Measurements from ENCODE around the gene CARS1.

CARS1 gene

GRCh38 chr11:3014943-3015342, 42.3 kb downstream of the CARS1 start:
- Histone ChIP-seq H3K36me3 (ENCODE audit: control insufficient read depth in 1 of 2, insufficient read depth in 2 of 2, low read depth in 1 of 2, low read length in 2 of 2) (peaks cover 84 to 92% of the 10 kb centered on the region in 2 experiments), H2BK120ac (ENCODE audit: low read depth, low read length) (no peak overlapping the region), H2BK15ac (ENCODE audit: low read depth, poor library complexity, severe bottlenecking) (no peak overlapping the region), H2AK5ac (ENCODE audit: low read length, severe bottlenecking) (no peak overlapping the region), H2AFZ (ENCODE audit: low read depth, low read length) (no peak overlapping the region), H4K8ac (ENCODE audit: low read length) (no peak overlapping the region), H4K91ac (ENCODE audit: low read length) (no peak overlapping the region), H3K9me3 (ENCODE audit: control insufficient read depth, low read length) (no peaks in the 10 kb centered on the region), H3K4me3 (ENCODE audit: insufficient read depth in 1 of 2, low read depth in 1 of 2, low read length in 2 of 2) (no peak overlapping the region), H2BK12ac (ENCODE audit: low read length in 2 of 2) (no peak overlapping the region), H3K79me1 (replicated peaks; ENCODE audit: low read length, poor library complexity, severe bottlenecking) (peaks cover 11% of the 10 kb centered on the region), H3K23ac (ENCODE audit: low read length in 2 of 2) (no peak overlapping the region), H3K27me3 (ENCODE audit: control insufficient read depth in 1 of 2, insufficient read depth in 1 of 2, low read length in 2 of 2) (no peaks in the 10 kb centered on the region), H3K14ac (ENCODE audit: low read length in 2 of 2) (no peak overlapping the region), H3K4ac (ENCODE audit: low read depth in 1 of 2, low read length in 2 of 2) (no peak overlapping the region), H3K18ac (ENCODE audit: low read depth in 1 of 2, low read length in 2 of 2) (no peak overlapping the region), H3K9ac (ENCODE audit: low read length) (no peak overlapping the region), H3K27ac (ENCODE audit: low read length, poor library complexity, severe bottlenecking) (no peak overlapping the region), H3K4me2 (ENCODE audit: low read length, poor library complexity, severe bottlenecking) (no peak overlapping the region), H2BK5ac (ENCODE audit: low read depth, low read length, poor library complexity, severe bottlenecking) (no peak overlapping the region), H3K4me1 (ENCODE audit: control insufficient read depth, insufficient read depth, low read depth, low read length) (peaks cover 16% of the 10 kb centered on the region)
- no peak for DNase-seq
- WGBS, result 99% methylated on average over 4 of the region's 4 CpGs

GRCh38 chr11:3014057-3014938, 42.9 kb downstream of the CARS1 start:
- no peak overlapping the region for H3K23ac ChIP-seq (ENCODE audit: low read length in 2 of 2)
- no peak overlapping the region for H3K27ac ChIP-seq (ENCODE audit: low read length, poor library complexity, severe bottlenecking)
- H2BK5ac ChIP-seq (ENCODE audit: low read depth, low read length, poor library complexity, severe bottlenecking), result no peak overlapping the region
- H3K4me1 ChIP-seq (ENCODE audit: control insufficient read depth, insufficient read depth, low read depth, low read length), result peaks cover 16% of the 10 kb centered on the region
- H3K79me1 ChIP-seq (replicated peaks; ENCODE audit: low read length, poor library complexity, severe bottlenecking), result peaks cover 7% of the 10 kb centered on the region
- H3K9me3 ChIP-seq (ENCODE audit: control insufficient read depth, low read length), result no peaks in the 10 kb centered on the region
- H2AK5ac ChIP-seq (ENCODE audit: low read length, severe bottlenecking), result no peak overlapping the region
- H4K91ac ChIP-seq (ENCODE audit: low read length), result no peak overlapping the region
- WGBS, result 97% methylated on average over 15 of the region's 16 CpGs
- H2BK15ac ChIP-seq (ENCODE audit: low read depth, poor library complexity, severe bottlenecking), result no peak overlapping the region
- no peak overlapping the region for H4K8ac ChIP-seq (ENCODE audit: low read length)
- H3K14ac ChIP-seq (ENCODE audit: low read length in 2 of 2), result no peak overlapping the region
- no peak overlapping the region for H2BK12ac ChIP-seq (ENCODE audit: low read length in 2 of 2)
- H3K27me3 ChIP-seq (ENCODE audit: control insufficient read depth in 1 of 2, insufficient read depth in 1 of 2, low read length in 2 of 2), result no peaks in the 10 kb centered on the region
- no peak overlapping the region for H3K18ac ChIP-seq (ENCODE audit: low read depth in 1 of 2, low read length in 2 of 2)
- DNase-seq, result no peak
- no peak overlapping the region for H3K4me2 ChIP-seq (ENCODE audit: low read length, poor library complexity, severe bottlenecking)
- H3K4me3 ChIP-seq (ENCODE audit: insufficient read depth in 1 of 2, low read depth in 1 of 2, low read length in 2 of 2), result no peak overlapping the region
- no peak overlapping the region for H2AFZ ChIP-seq (ENCODE audit: low read depth, low read length)
- H3K9ac ChIP-seq (ENCODE audit: low read length), result no peak overlapping the region
- H3K4ac ChIP-seq (ENCODE audit: low read depth in 1 of 2, low read length in 2 of 2), result no peak overlapping the region
- H3K36me3 ChIP-seq (ENCODE audit: control insufficient read depth in 1 of 2, insufficient read depth in 2 of 2, low read depth in 1 of 2, low read length in 2 of 2), result peaks cover 84 to 92% of the 10 kb centered on the region in 2 experiments
- no peak overlapping the region for H2BK120ac ChIP-seq (ENCODE audit: low read depth, low read length)

GRCh38 chr11:3011891-3012885, 45.0 kb downstream of the CARS1 start:
- H2AFZ ChIP-seq (ENCODE audit: low read depth, low read length), result no peak overlapping the region
- H3K4me2 ChIP-seq (ENCODE audit: low read length, poor library complexity, severe bottlenecking), result no peak overlapping the region
- peaks cover 9% of the 10 kb centered on the region for H3K79me1 ChIP-seq (replicated peaks; ENCODE audit: low read length, poor library complexity, severe bottlenecking)
- H3K23ac ChIP-seq (ENCODE audit: low read length in 2 of 2), result no peak overlapping the region
- H4K8ac ChIP-seq (ENCODE audit: low read length), result no peak overlapping the region
- 96% methylated on average over 31 of the region's 31 CpGs for WGBS
- no peak overlapping the region for H2BK5ac ChIP-seq (ENCODE audit: low read depth, low read length, poor library complexity, severe bottlenecking)
- no peak overlapping the region for H3K27ac ChIP-seq (ENCODE audit: low read length, poor library complexity, severe bottlenecking)
- no peak overlapping the region for H2BK120ac ChIP-seq (ENCODE audit: low read depth, low read length)
- no peak overlapping the region for H2BK12ac ChIP-seq (ENCODE audit: low read length in 2 of 2)
- no peaks in the 10 kb centered on the region for H3K9me3 ChIP-seq (ENCODE audit: control insufficient read depth, low read length)
- no peak overlapping the region for H3K4ac ChIP-seq (ENCODE audit: low read depth in 1 of 2, low read length in 2 of 2)
- H3K9ac ChIP-seq (ENCODE audit: low read length), result no peak overlapping the region
- no peak overlapping the region for H3K4me3 ChIP-seq (ENCODE audit: insufficient read depth in 1 of 2, low read depth in 1 of 2, low read length in 2 of 2)
- H2BK15ac ChIP-seq (ENCODE audit: low read depth, poor library complexity, severe bottlenecking), result no peak overlapping the region
- peaks cover 87 to 91% of the 10 kb centered on the region in 2 experiments for H3K36me3 ChIP-seq (ENCODE audit: control insufficient read depth in 1 of 2, insufficient read depth in 2 of 2, low read depth in 1 of 2, low read length in 2 of 2)
- no peak overlapping the region for H4K91ac ChIP-seq (ENCODE audit: low read length)
- H3K14ac ChIP-seq (ENCODE audit: low read length in 2 of 2), result no peak overlapping the region
- H3K18ac ChIP-seq (ENCODE audit: low read depth in 1 of 2, low read length in 2 of 2), result no peak overlapping the region
- no peaks in the 10 kb centered on the region for H3K27me3 ChIP-seq (ENCODE audit: control insufficient read depth in 1 of 2, insufficient read depth in 1 of 2, low read length in 2 of 2)
- DNase-seq, result no peak
- peaks cover 18% of the 10 kb centered on the region for H3K4me1 ChIP-seq (ENCODE audit: control insufficient read depth, insufficient read depth, low read depth, low read length)
- no peak overlapping the region for H2AK5ac ChIP-seq (ENCODE audit: low read length, severe bottlenecking)

Data from mesenchymal stem cell (in vitro differentiated cells and primary cell).